GM21619 (cell line): ENCODE measurements around the gene HNRNPU.

ENCODE experiments used
- ATAC-seq: cut with Tn5 transposase; IDR thresholded peaks from one replicate; pipeline ENCODE4 v1.9.1; 2021; ENCODE audit not compliant: unreplicated experiment

The HNRNPU gene

GRCh38 chr1:244864253-244865027 is at the start of gene HNRNPU:
TSS of gene HNRNPU (minus strand) at chr1:244864543. CDS start at chr1:244864307, 236 bp downstream.
- peak; percentile 67 for ATAC-seq

GRCh38 chr1:244913806-244914205 is 49.5 kb upstream of the HNRNPU start:
- ATAC-seq = no peak

- no peak for ATAC-seq
Measured at GRCh38 chr1:244904119-244904518, 39.8 kb upstream of the HNRNPU start.

- no peak for ATAC-seq
Measured at GRCh38 chr1:244901400-244902015, 37.2 kb upstream of the HNRNPU start.

DNA sequence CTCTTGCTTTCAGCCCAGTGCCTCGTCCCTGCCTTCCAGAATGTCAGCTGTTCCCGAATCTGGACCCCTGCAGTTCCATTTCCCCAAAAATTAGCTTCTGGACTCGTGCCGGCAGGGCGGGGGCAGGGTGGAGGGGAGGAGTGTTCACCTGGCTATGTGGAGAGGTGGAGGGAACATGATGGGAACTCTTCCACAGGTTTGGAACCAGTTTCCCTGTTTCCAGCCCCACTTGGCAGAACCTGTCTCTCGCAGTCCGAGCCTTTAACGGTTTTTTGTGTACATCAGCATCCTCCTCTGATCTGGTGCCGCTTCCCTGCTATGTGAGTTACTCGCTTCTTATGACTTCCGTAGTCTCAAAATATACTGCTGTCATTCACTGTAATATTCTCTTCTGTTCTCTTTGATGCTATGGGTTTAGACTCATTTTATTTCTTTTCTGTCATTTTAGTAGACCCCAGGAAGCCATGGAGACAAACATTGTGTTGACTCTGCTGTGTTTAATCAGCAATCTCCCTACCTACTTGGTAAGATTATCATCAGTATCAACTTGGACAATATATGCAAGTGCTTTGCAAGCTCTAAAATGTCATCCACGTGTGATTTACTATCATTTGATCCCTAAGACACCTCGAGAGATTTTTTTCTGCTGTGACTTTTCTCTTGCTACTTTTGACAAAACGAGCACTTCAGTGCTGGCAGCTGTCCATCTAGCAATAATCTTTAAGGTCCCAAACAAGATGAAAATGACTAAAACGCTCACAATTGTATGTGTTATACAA is 33.3 kb upstream of the HNRNPU start:
- ATAC-seq = no peak

DNA sequence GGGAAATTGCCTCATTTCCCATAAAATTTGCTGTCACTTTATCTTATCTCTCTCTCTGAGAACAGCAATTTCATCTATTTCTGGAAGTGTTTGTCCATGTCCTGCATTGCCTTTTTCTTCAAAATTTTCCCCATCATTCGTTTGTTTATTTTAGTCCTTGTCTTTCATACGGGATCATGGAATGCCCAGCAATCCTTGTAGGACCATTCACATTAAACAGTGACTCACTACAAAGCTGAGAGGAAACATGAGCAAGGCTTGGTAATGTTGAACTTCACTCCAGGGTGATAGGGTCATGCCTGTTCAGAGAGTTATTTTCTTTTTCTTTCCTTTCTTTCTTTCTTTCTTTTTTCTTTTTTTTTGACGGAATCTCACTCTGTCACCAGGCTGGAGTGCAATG is 32.2 kb upstream of the HNRNPU start:
- no peak for ATAC-seq

DNA sequence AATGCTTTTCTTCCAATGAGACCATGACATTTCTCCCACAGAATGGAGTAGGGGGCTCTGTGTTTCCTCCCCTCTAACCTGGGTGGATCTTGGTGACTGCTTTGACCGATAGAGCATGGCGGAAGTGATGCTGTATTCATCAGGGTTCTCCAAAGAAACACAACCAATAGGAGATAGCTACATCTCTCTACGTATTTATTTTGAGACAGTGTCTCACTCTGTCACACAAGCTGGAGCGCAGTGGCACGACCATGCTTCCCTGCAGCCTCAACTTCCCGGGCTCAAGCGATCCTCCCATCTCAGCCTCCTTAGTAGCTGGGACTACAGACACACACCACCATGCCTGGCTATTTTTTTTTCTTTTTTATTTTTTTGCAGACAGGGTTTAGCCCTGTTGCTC is 29.5 kb upstream of the HNRNPU start:
- ATAC-seq = no peak

- no peak for ATAC-seq
Measured at GRCh38 chr1:244887281-244887680, 22.9 kb upstream of the HNRNPU start.

- no peak for ATAC-seq
Measured at GRCh38 chr1:244881552-244882280, 17.4 kb upstream of the HNRNPU start.

DNA sequence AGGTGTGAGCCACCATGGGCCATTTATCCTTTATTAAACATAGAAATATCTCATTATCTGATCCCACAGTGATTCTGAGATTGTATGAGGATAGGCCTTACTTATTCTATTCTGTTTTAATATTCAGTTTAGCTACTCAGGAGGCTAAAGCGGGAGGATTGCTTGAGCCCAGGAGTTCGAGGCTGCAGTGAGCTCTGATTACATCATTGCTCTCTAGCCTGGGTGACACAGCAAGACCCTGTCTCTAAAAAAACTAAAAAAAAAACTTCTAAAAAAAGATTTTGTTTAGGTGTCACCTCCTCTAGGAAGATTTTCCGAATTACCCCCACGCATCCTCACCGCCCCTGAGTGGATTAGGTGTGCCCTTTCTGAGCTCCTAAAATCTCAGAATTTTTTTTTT is 14.3 kb upstream of the HNRNPU start:
- no peak for ATAC-seq

- no peak for ATAC-seq
Measured at GRCh38 chr1:244876228-244876910, 12.0 kb upstream of the HNRNPU start.

DNA sequence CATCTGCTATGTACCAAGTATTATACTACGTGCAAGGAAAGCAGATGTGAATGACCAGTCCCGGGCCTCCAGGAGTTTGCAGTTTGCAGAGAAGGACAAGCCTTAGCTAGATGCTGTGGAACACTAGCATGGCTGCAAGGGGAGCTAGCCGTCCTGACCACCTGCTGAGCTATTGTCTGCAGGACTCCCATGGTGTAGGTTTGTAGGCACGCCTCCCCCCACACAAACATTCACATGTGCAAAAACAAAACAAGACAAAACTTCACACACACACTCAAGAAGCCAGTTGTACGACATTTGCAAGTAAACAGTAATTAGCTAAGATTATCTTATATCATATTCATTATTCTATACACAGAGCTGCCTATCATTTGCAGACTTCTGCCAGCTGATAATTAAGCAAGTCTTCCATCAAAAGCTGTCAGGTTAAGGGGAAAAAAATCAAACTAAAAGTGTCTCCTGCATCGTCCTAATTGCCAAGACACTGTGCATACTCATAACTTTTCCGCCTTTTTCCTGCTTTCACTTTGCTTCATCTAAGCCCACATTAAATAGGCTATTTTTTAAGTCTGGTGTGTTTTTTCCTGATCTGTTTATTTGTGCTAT is 10.7 kb upstream of the HNRNPU start:
- no peak for ATAC-seq

DNA sequence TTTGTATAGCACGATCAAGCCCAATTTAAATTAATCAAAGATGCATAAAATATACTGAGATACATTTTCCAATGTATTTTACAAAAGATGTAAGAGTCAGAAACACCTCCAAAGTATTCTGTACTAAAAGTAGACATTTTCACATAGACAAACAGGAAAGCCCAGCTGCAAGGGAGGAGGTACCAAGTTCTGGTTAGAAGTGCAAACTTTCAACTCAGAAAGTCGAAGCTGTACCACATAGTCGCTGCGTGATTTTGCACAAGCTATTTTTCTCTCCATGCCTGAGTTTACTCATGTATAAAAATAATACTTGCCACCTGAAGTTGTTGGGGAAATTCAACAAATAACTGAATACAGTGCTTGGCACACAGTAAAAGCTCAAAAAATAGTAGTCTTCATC is 5.6 kb upstream of the HNRNPU start:
- ATAC-seq = no peak

- no peak for ATAC-seq
Measured at GRCh38 chr1:244869364-244869827, 5.1 kb upstream of the HNRNPU start.

- ATAC-seq = no peak
Measured at GRCh38 chr1:244868484-244869363, 4.4 kb upstream of the HNRNPU start.

- no peak for ATAC-seq
Measured at GRCh38 chr1:244866355-244866754, 2.0 kb upstream of the HNRNPU start.

- ATAC-seq = no peak
Measured at GRCh38 chr1:244865820-244866219, 1.5 kb upstream of the HNRNPU start.

GRCh38 chr1:244865028-244865371 is 657 bp upstream of the HNRNPU start:
- ATAC-seq = no peak
